K562 (cell line): ENCODE data around the gene RSPO1. TPM values are rescaled to one million over a fixed set of nuclear protein-coding genes. Genes with fewer than 3 reads are reported as not detected.

Source experiments
- ATAC-seq: fragments of 200-7000 bp; cut with Tn5 transposase; 3 replicates; pipeline ENCODE4 v1.9.1; 2020; ENCODE audit warnings: moderate library complexity
- BruUV-seq: library from RNA; stranded (reverse); fragments of 400-500 nt; replicated peaks from 2 replicates; lab custom pipeline; 2021; lab: Mats Ljungman, UMichigan
- CTCF ChIA-PET: fragments of 300-600 bp; formaldehyde crosslinking; extraction: SDS; loops from one replicate; lab custom pipeline; 2021; ENCODE audit warnings: low intra/inter-chr PET ratio; lab: Yijun Ruan, JAX
- POLR2A ChIA-PET: fragments of 300-600, 350-650 bp; sonication (Branson Sonifier 250); formaldehyde crosslinking; extraction: SDS; loops from one replicate; lab custom pipeline; 2021; ENCODE audit warnings: antibody characterized with exemption, inconsistent platforms; lab: Yijun Ruan, JAX
- DNase-seq, 4 experiments: peaks; one replicate each; pipeline versions ENCODE4 v3.0.0 to v3.0.0-alpha.2; 2011 to 2018; ENCODE audit warnings: low spot score in 3 of 4, mixed read lengths in 3 of 4; ENCODE audit errors: extremely low read depth in 1 of 4
- FAIRE-seq: peaks from 2 replicates; lab custom pipeline; 2011; peaks lifted over from hg19 to GRCh38; lab: Jason Lieb, UNC
- H2AFZ ChIP-seq: 2 replicates; pipeline ENCODE4 v1.6.0; 2011; ENCODE audit warnings: low read depth, low read length, control low read depth, inconsistent platforms
- H3K27ac ChIP-seq: fragments of 200-600 bp; 3 replicates; pipeline ENCODE4 v1.8.0; 2011; ENCODE audit warnings: low read depth, mild to moderate bottlenecking, control low read depth, inconsistent platforms, low read length, moderate library complexity, mixed read lengths; ENCODE audit errors: extremely low read depth
- H3K27me3 ChIP-seq, 2 experiments: fragments of 300-600 bp in 1 of 2; 2 replicates in 1 of 2; 3 replicates in 1 of 2; pipeline versions ENCODE4 v1.6.0 to v1.8.0; 2011; ENCODE audit warnings: inconsistent platforms in 2 of 2, low read length in 2 of 2, mild to moderate bottlenecking in 1 of 2, mixed read lengths in 1 of 2, moderate library complexity in 1 of 2; ENCODE audit not compliant: control insufficient read depth in 2 of 2, insufficient read depth in 2 of 2
- H3K36me3 ChIP-seq: fragments of 300-600 bp; 3 replicates; pipeline ENCODE4 v1.8.0; 2011; ENCODE audit warnings: mild to moderate bottlenecking, low read length, inconsistent platforms; ENCODE audit not compliant: control insufficient read depth, insufficient read depth
- H3K4me1 ChIP-seq, 2 experiments: fragments of 200-600 bp in 1 of 2; replicated peaks in 1 of 2; 2 replicates in 1 of 2; 3 replicates in 1 of 2; pipeline versions ENCODE4 v1.5.1 to v1.8.0; 2011; ENCODE audit warnings: inconsistent platforms in 2 of 2, low read length in 2 of 2, mild to moderate bottlenecking in 1 of 2, mixed read lengths in 1 of 2, moderate library complexity in 1 of 2; ENCODE audit not compliant: control insufficient read depth in 2 of 2, insufficient read depth in 2 of 2
- H3K4me2 ChIP-seq: 2 replicates; pipeline ENCODE4 v1.6.1; 2011; ENCODE audit warnings: low read length, control low read depth, inconsistent platforms, mixed read lengths; ENCODE audit not compliant: insufficient read depth
- H3K4me3 ChIP-seq: fragments of 200-600 bp; sonication (generic), shearing (Covaris generic); 2 replicates; pipeline ENCODE4 v1.5.1; 2016; ENCODE audit warnings: control low read depth, inconsistent platforms
- H3K79me2 ChIP-seq: fragments of 200-600 bp; 3 replicates; pipeline ENCODE4 v1.8.0; 2011; ENCODE audit warnings: low read length, inconsistent platforms; ENCODE audit not compliant: control insufficient read depth, insufficient read depth
- H3K9ac ChIP-seq, 2 experiments: 2 replicates each; pipeline versions ENCODE4 v1.6.0 to v1.6.1; 2011; ENCODE audit warnings: low read depth in 2 of 2, low read length in 2 of 2, control low read depth in 1 of 2, inconsistent platforms in 1 of 2, mild to moderate bottlenecking in 1 of 2, mixed read lengths in 1 of 2; ENCODE audit not compliant: insufficient read depth in 1 of 2
- H3K9me1 ChIP-seq: one replicate; pipeline ENCODE4 v1.6.0; 2011; ENCODE audit warnings: inconsistent platforms, mild to moderate bottlenecking, low read length, moderate library complexity; ENCODE audit not compliant: control insufficient read depth, insufficient read depth
- H3K9me3 ChIP-seq: replicated peaks from 2 replicates; pipeline ENCODE4 v1.5.1; 2011; ENCODE audit warnings: low read depth, low read length, inconsistent platforms; ENCODE audit not compliant: control insufficient read depth, insufficient read depth
- H4K20me1 ChIP-seq: replicated peaks from 2 replicates; pipeline ENCODE4 v1.6.1; 2011; ENCODE audit warnings: low read length, inconsistent platforms, mixed read lengths; ENCODE audit not compliant: control insufficient read depth, insufficient read depth
- BACH1 ChIP-seq: fragments of 200-800 bp; sonication (Bioruptor generic); IDR thresholded peaks from 2 replicates; pipeline ENCODE4 v1.6.1; 2016; ENCODE audit warnings: missing genetic modification characterization, missing compliant biosample characterization
- BRD4 ChIP-seq: fragments of 200-600 bp; sonication (generic); IDR thresholded peaks from 2 replicates; pipeline ENCODE4 v1.6.1; 2017; ENCODE audit warnings: inconsistent platforms
- CBFA2T2 ChIP-seq: fragments of 450-650 bp; conservative IDR thresholded peaks from 2 replicates; pipeline ENCODE4 v1.6.1; 2017; ENCODE audit warnings: mild to moderate bottlenecking
- FOXP1 ChIP-seq: sonication (generic); formaldehyde crosslinking; IDR thresholded peaks from 2 replicates; pipeline ENCODE4 v1.8.0; 2022; ENCODE audit warnings: mild to moderate bottlenecking, missing genetic modification reagents
- JUN ChIP-seq, 2 experiments: sonication (generic) in 1 of 2; formaldehyde crosslinking in 1 of 2; IDR thresholded peaks; 2 replicates each; pipeline versions ENCODE4 v1.6.1 to v1.8.0; 2012 to 2022; ENCODE audit warnings: borderline replicate concordance in 2 of 2, mild to moderate bottlenecking in 2 of 2, improper control_type of control experiment in 1 of 2, low read depth in 1 of 2, low read length in 1 of 2, missing genetic modification reagents in 1 of 2
- KDM5B ChIP-seq: fragments of 200-600 bp; sonication (generic); IDR thresholded peaks from 2 replicates; pipeline ENCODE4 v1.6.1; 2012; ENCODE audit warnings: low read depth, mild to moderate bottlenecking, moderate library complexity, low read length, control low read depth, inconsistent platforms; ENCODE audit not compliant: insufficient replicate concordance
- KLF16 ChIP-seq: IDR thresholded peaks from 2 replicates; pipeline ENCODE4 v1.6.1; 2016; ENCODE audit warnings: antibody characterized with exemption
- OTX1 ChIP-seq: fragments of 450-650 bp; formaldehyde crosslinking; IDR thresholded peaks from 2 replicates; pipeline ENCODE4 v1.4.0; 2022; ENCODE audit warnings: mild to moderate bottlenecking
- SLC30A9 ChIP-seq: fragments of 250-450 bp; sonication (Bioruptor Pico); IDR thresholded peaks from 2 replicates; pipeline ENCODE4 v1.8.0; 2022; ENCODE audit warnings: mild to moderate bottlenecking, moderate library complexity
- SMARCA4 ChIP-seq: fragments of 450-650 bp; IDR thresholded peaks from 2 replicates; pipeline ENCODE4 v1.6.1; 2016
- THAP7 ChIP-seq: fragments of 250-450 bp; sonication (Bioruptor Pico); IDR thresholded peaks from 2 replicates; pipeline ENCODE4 v1.5.0; 2021
- ZNF584 ChIP-seq: fragments of 200-800 bp; sonication (Bioruptor generic); IDR thresholded peaks from 2 replicates; pipeline ENCODE4 v1.6.1; 2016; ENCODE audit warnings: low read depth, mild to moderate bottlenecking, missing genetic modification characterization, missing compliant biosample characterization
- WGBS: fragments of 100-300 bp; shearing (Covaris generic); methylation state at CpG from one replicate; pipeline ENCODE4 v1.1.6; 2016; ENCODE audit warnings: low coverage, mixed read lengths; ENCODE audit not compliant: insufficient coverage; ENCODE audit errors: missing lambda C conversion rate; 5-methylcytosine and 5-hydroxymethylcytosine counted together
- in situ Hi-C: fragments of 300-500 bp; cut with MboI; formaldehyde crosslinking; loops from 4 replicates; pipeline ENCODE4 v1.15.0; 2018; ENCODE audit warnings: inconsistent platforms, mixed read lengths
- intact Hi-C: fragments of 100-400 bp; cut with micrococcal nuclease; formaldehyde crosslinking; loops from 2 replicates; pipeline ENCODE4 v1.14.2; 2022
- polyA plus RNA-seq, 8 experiments: library from polyadenylated mRNA; depleted of rRNA in 4 of 8; stranded (reverse) in 5 of 8; unstranded in 3 of 8; fragments of >200 nt; fragmentation: Nextera tagmentation in 2 of 8; fragmentation: Illumina TruSeq in 1 of 8; extraction: Ambion mirVana in 2 of 8; extraction: Trizol in 1 of 8; gene quantifications; 2 replicates each; pipeline versions ENCODE4 v1.2.1 to v1.2.3, GENCODE V29; 2011 to 2014; ENCODE audit warnings: inconsistent platforms in 1 of 8, missing spikeins in 1 of 8
- total RNA-seq, 7 experiments: library from RNA; depleted of rRNA in 6 of 7; stranded (reverse); fragments of >200 nt in 6 of 7; fragmentation: Illumina TruSeq in 2 of 7; extraction: Trizol in 2 of 7; gene quantifications; 2 replicates each; pipeline versions ENCODE4 v1.2.1 to v1.2.3, GENCODE V29; 2011 to 2021; ENCODE audit warnings: low replicate concordance in 1 of 7

The RSPO1 gene
- total and polyA plus RNA-seq, 9 of the 15 experiments (the other 6 are each of a cell fraction or from before 2014, with no cell fraction given), result not detected

DNA sequence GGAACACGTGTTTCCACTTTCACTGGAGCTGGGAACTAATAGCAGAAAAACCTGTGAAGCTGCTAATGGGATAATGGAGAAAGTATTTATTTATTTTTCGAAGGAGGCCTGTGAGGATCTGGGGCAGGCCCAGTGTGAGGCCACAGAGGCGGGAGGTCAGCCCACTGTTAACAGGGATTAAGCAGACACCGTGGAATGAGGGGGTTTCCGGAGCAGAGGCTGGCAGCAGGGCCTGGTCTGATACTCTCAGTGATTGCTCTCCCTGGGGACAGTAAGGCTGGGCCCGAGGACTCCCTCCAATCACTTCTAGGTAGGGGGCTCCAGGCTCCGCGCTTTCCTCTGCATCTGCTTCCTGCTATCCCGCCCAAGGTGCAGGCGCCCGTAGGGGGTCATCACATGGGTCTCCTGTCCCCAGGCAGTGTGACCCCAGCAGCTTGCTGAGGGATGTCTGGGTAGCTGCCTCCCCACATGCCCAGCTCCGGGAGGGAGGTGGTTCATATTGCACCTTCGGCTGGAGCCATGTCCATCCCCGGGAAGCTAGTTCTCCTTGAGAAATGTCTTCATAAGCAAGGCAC, 28.8 kb upstream of the RSPO1 start:
- no peak for ATAC-seq
- H3K4me1 ChIP-seq, result no peaks in the 10 kb centered on the region; a peak in 2 of 5 replicates
- intact Hi-C loops, result no loop called here
- H3K9me3 ChIP-seq, result no peaks in the 10 kb centered on the region
- H3K9me1 ChIP-seq, result no peaks in the 10 kb centered on the region
- no peaks in the 10 kb centered on the region; the same call in 1 of the 2 replicates for H4K20me1 ChIP-seq
- TF ChIP-seq JUN (IDR thresholded peaks at IDR 0.05; ENCODE audit: borderline replicate concordance, low read depth, low read length), result no peak
- no peak for TF ChIP-seq JUN (CRISPR knock-in tag; IDR thresholded peaks at IDR 0.05; ENCODE audit: borderline replicate concordance)
- TF ChIP-seq KDM5B, result no peak
- TF ChIP-seq SMARCA4, result no peak
- TF ChIP-seq OTX1 (CRISPR knock-in tag), result no peak
- TF ChIP-seq CBFA2T2, result no peak
- TF ChIP-seq ZNF584 (CRISPR knock-in tag), result no peak
- TF ChIP-seq THAP7 (CRISPR knock-in tag), result no peak
- TF ChIP-seq SLC30A9, result no peak
- TF ChIP-seq BRD4, result no peak
- no peak for TF ChIP-seq BACH1 (tag)
- TF ChIP-seq FOXP1 (CRISPR knock-in tag), result no peak
- TF ChIP-seq KLF16, result no peak
- TF ChIP-seq, all 486 proteins: peak for 0
- no peak overlapping the region for H3K4me2 ChIP-seq
- BruUV-seq, result no TSS peak
- no peak overlapping the region for H3K4me3 ChIP-seq
- H3K36me3 ChIP-seq, result no peaks in the 10 kb centered on the region
- no peak overlapping the region for H3K27ac ChIP-seq
- CTCF ChIA-PET, result no interaction called here
- in situ Hi-C loops, result no loop called here
- DNase-seq, result no peak
- H3K27me3 ChIP-seq, result peaks cover 53 to 87% of the 10 kb centered on the region in 2 experiments
- 6% methylated on average over 14 of the region's 14 CpGs for WGBS
- POLR2A ChIA-PET, result no interaction called here
- H3K9ac ChIP-seq, result peak overlapping the region in 1 of 2 experiments; percentile 27; a peak in 2 of 4 replicates
- no peak overlapping the region for H2AFZ ChIP-seq
- FAIRE-seq, result no peak
- H3K79me2 ChIP-seq, result no peaks in the 10 kb centered on the region
